GM21786 (cell line): ENCODE results near the gene TRPC6.

Source experiments
- ATAC-seq: cut with Tn5 transposase; IDR thresholded peaks from one replicate; pipeline ENCODE4 v1.9.1; 2021; ENCODE audit not compliant: unreplicated experiment

The TRPC6 gene

DNA sequence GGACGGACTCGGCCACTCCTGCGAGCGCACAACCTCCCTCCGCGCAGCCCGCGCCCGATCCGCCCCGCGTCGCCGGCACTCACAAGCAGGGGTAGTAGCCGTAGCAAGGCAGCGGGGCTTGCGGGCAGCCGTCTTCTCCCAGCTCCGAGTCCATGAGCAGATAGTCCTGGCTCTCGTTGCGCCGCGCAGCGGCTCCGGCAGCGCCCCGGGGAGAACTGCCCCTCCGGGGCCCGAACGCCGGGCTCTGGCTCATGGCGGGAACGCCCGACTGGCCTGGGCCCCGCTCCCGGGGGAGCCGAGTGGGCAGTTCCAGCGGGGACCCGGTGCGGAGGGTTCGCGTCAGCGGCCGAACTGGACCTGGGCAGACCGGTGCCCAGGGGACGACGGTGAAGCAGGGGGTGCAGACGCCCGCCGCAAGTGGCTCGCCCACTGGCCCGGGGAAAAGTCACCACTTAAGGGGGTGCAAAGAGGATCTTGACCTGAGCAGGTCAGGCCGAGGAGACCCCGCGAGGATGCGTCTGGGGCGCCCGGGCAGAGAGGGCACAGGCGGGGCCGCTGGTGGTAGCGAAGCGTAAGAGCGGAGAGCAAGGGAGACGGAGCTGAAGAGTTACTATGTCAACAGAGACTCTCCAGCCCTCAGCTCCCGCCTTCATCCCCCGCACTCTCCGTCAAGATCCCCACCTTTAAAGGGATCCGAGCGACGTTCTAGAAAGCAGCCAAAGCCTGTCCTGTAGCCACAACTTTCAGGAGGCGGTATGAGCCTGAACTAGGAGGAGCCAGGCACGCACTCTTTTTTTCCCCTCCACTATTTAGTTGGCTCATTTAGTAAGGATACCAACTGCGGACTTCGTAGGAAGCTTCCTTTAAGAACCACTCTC lies at the start of gene TRPC6:
Gene TRPC6 (minus strand): TSS at position 757 of the 878 bp plus-strand sequence. CDS start 504 bp downstream, at position 253.
- ATAC-seq = no peak

DNA sequence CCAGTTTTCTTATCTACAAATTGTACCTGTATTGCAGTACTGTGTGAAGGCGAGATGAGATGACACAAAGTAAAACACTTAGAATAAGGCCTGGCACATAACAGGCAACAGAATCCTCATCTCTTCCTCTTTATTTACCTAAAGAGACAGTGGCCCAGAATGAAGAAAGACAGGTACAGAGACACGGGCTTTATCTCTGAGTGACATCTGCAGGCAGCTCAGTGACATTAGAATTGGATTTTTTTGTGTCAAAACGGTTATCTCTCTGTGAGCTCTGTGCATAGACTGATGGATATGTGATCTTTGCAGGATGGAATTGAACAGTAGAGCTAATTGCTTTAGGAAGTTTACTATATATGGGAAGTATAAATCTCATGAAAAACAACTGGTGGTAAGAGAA lies 36.2 kb upstream of the TRPC6 start:
- no peak for ATAC-seq

DNA sequence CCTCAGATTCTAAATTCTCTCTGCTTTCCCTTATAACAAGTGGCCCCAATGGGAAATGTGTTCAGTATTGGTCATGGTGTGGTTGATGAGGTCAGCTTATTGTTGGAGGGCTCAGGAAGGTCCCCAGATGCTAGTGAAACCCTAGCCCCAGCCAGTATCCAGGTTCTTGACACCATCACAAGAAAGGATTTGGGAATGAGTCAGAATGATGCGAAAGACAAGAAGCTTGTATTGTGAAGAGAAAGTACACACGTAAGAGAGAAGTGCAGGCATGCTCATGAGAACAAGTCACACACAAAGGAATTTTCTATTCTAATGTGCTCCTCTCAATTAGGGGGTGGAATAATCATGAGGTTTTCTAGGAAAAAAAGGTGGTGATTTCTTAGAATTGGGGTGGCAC lies 34.9 kb upstream of the TRPC6 start:
- no peak for ATAC-seq

DNA sequence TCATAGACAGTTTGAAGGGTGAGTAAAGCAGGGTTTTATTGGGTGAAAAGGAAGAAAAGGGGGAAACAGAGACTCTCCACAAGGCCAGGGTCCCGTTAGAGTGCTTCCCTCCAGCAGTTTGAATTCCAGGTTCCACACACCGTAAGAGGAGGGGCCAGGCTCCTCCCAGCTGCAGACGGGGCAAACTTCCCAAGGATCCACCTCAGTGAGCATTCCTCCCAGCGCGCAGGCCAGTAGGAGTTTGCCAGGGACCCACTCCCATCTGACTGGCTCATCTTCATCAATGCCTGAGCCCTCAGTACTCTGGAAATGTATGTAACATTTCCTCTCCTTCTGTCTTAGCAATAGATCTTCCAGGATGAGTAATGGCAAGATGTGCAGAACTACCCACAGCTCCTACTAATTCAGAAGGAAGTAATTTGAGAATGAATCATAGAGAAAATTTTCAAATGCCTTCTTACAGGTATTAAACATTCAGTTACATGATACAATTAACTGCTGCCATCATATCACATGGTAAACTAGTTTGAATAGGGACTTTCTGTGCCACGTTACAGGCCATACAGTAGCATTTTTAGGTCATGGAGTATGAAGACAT lies 34.0 kb upstream of the TRPC6 start:
- no peak for ATAC-seq

DNA sequence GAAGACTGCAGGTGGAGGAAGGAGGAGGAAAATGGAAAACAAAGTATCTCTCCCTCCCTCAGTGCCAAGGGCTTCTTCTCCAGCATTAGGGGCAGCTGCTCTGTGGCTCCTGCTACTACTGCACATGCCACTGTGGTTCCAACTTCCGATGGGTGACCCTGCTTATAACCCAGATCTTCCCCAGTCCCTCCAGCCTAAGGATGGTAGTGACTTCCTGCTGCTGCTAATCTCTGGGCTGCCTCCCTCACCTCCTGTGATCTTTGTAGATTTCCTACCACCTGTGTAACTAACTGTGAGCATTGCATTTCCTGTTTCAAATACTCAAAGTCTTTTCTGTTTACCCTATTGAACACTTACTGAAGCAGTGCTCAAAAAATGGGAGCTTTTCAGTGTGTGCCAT lies 28.7 kb upstream of the TRPC6 start:
- ATAC-seq = no peak

DNA sequence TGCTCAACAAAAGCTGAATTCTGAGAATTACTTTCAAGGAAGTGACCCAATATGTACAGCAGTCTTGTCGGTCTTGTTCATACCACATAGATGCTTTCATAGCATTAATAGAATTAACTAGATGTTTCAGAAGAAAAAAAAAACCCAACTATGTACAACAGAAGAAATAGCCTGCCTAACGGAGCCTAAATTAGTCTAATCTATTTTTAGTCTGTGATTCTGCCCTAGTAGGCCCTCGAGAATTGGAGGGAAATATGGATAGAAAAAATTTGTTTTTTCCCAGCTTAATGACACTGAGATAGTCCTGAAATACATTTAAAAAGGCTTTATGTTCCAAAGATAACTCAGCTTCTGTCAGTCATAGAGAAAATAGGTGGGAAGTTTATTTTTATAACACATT lies 17.1 kb upstream of the TRPC6 start:
- no peak for ATAC-seq

DNA sequence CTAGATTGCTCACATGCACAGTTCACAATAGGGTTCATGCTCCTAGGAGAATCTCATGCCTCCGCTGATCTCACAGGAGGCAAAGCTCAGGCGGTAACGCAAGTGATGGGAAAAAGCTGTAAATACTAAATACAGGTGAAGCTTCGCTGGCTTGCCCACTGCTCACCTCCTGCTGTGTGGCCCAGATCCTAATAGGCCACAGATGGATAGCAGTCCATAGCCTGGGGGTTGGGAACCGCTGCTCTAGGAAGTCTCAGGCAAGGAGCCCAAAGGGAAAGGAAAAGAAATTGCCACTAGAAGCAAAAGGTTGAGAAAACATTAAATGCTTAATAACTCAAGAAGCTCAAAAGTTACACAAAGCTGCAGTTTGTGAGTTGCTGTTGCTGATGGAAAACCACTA lies 3.2 kb upstream of the TRPC6 start:
- no peak for ATAC-seq

DNA sequence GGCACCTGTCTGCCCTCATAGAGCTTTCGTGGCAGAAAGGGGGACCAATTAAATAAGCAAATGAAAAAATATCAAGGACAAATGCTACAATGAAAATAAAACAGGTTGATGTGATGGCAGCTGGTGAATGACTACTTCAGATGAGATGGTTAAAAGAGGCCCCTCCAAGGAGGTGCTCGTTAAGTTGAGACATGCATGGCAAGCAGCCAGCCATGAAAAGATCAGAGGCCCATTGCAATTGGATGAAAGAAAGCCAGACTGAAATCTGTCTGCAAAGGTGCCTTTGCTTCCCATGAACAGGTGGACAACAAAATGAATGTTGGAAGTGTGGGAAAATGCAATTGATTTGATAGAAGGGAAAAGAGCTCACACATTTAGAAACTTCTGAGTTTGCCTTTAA lies 848 bp upstream of the TRPC6 start:
- no peak for ATAC-seq

DNA sequence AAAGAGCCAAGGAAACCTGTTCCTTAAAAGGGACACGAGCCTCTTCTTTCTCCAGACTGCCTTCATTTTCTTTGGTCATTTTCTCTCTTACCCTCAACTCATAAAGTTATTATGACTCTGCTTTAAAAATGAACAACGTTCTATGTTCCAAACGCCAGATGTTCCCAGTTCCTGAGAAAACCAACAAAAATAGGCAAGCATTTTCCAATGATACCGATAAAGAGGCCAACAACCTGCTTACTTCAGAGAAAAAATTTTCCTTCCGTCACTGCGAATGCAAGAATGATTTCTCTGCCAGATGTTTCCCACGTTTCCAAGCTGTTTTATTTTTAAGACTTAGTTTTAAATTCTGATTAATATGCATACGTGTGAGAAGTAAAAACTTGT lies 315 bp upstream of the TRPC6 start:
- no peak for ATAC-seq

DNA sequence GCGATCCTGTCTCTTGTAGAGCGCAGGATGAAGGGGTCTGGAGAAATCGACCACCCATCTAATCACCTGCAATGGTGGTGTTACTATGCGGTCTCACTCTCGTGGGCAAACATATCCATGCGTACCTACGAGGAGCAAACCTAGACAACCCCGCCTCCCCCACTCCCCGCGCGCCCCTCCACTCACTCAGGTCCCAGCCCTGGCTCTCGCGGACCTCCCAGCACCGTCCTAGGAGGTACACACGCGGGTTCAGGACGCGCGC lies 887 bp downstream of the TRPC6 start:
- ATAC-seq = no peak

DNA sequence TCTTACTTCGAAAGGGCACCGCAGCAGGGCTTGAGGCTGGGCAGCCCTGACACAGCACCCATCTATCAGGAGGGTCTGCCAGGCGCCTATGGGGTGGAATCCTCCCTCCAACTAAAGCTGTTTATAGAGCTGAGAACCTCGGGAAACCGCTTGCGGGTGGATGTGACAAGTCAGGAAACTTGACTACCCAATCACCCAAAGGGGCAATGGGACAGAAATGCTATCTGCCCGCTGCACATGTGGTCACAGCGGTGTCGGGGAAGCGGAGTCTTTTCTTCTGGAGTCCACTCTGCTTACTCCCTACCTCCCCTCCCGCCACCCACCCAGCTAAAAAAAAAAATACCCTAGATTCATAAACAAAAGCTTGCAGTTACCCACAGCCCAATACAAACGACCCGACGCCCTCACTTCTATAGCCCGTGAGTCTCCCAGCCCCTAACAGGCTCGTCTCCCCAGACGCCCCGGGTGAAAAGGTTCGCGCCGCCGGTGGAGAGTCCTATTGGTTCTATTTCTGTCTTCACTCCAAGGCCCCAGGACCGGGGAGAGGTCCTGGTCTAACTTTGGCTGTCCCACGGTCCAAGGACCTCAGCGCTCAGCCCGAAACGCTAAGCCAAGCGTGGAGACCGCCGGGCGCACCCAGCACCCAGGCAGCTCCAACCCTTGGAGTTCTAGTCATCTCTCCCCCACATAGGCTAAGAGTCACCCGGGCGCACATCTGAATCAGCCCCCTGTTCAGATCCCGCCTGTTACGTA lies 1.4 kb downstream of the TRPC6 start:
- ATAC-seq = no peak

DNA sequence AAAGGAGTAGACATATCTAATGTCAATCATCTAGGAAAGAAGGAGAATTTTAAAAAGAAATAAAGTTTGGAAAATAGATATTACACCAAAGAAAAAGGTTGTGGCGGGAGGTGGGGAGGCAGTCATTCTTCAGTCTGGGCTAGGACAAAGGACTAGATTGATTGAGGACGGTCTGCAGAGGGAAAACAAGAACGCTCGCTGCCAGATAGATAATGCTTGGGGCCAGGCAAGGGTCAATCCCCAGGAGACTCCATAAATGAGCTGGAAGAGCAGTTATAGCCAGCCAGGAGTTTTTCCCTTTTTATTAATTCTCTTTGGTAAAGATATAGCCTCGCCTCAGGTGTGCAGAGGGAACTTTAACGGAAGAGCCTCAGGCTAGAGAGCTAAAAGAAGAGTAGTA lies 6.3 kb downstream of the TRPC6 start:
- no peak for ATAC-seq

DNA sequence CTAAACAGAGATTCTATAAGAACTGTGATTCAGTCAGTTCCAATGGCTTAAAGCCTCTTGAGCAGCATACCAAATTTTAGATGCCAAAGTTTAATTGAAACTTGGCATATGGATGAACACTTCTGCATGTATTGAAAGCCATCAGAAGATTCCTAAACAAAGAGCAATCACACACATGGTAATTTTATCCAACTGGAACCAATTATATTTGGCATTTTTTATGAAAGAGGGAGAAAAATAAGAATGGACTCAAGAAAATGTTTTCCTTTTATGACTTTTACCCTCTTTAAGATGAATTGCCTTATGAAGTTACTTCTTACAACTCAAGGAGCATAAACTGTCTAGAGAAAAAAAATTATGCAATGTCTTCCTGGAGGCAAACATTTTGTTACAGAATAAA lies 7.4 kb downstream of the TRPC6 start:
- ATAC-seq = no peak

DNA sequence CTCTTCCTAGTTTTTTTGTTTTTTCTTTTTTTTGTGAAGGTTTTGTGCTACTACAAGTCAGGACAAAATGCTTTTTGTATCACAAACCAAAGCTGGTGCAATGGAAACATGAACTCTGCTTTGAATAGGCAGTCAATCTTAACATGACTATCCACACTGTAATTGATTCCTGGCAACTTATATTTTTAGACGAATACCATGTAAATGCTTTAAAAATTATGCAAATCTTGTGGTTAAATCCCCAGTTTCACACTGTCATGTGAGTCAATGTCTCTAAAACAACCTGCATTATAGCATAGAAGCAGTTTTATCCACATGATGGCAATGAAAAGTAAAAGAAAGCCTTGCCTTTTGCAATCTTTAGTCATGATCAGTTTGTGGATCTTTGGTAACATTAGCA lies 8.9 kb downstream of the TRPC6 start:
- ATAC-seq = no peak

DNA sequence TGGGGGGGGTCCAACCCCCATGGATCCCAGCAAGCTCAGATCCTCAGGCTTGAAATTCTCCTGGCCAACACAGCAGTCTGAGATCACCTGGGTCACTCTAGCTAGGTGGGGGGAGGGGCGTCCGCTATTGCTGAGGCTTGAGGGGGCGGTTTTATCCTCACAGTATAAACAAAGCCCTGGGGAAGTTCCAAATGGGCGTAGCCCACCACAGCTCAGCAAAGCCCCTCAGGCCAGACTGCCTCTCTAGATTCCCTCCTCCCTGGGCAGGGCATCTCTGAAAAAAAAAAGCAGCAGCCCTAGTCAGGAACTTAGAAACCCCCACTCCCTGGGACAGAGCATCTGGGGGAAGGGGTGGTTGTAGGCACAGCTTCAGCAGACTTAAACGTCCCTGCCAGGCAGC lies 16.7 kb downstream of the TRPC6 start:
- no peak for ATAC-seq

DNA sequence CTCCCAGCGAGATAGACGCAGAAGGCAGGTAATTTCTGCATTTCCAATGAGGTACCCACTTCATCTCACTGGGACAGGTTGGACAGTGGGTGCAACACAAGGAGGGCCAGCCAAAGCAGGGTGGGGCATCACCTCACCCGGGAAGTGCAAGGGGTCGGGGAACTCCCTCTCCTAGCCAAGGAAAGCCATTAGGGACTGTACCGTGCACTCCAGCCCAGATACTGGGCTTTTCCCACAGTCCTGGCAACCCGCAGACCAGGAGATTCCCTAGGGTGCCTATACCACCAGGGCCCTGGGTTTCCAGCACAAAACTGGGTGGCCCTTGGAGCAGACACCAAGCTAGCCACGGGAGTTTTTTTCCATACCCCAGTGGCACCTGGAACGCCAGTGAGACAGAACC lies 17.2 kb downstream of the TRPC6 start:
- no peak for ATAC-seq

DNA sequence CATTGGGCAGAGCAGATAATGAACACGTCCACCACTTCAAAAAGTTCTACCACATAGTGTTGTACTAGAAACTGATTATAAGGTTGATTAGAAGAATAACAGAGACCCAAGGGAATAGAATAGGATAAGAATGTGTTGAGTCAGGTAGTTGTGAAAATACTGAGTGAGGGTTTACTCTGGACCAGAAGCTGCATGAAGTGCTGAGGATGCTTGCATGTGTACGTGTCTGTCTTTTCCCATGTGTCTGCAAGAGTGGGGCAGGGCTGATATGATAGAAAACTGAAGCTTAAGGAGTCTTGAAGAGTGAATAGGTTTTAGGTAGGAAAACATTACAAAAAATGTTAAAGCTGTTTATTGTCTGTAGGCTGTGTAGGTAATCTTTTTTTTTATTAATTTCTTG lies 20.6 kb downstream of the TRPC6 start:
- no peak for ATAC-seq

DNA sequence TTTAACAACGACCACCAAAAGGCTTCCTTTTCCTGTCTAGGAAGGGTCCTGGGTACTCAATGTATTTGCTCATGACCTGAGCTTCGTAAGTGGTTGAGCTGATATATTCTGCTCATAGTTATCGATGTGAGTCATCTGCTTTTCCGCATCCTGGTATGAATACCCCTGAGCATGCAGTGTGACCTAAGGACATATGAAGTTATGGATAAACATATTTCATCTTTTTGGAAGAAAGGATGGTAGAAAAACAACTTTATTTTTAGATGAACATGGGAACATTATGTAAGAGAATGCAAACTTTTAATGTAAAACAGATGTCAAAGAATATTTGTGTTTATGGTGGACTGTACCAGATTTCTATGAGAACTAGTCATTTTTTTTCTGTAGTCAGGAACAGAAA lies 28.4 kb downstream of the TRPC6 start:
- ATAC-seq = no peak

DNA sequence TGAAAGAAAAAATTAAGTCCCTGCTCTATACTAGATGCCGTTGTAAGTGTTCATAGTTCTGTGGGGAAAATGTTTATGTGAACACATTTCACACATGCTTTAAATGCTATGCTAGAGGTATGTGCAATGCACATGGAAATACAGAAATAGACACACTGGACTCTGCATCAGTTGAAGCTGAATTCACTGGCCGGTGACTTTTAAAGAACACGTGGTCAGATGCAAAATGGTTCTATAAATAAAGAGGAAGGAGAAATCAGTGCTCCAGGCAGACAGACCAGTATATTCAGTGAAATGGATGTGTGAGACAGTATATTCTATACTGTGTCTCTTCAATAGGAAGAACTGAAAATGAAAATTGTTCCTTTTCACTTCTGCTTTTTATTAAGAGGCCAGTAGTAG lies 29.9 kb downstream of the TRPC6 start:
- ATAC-seq = peak; percentile 99

DNA sequence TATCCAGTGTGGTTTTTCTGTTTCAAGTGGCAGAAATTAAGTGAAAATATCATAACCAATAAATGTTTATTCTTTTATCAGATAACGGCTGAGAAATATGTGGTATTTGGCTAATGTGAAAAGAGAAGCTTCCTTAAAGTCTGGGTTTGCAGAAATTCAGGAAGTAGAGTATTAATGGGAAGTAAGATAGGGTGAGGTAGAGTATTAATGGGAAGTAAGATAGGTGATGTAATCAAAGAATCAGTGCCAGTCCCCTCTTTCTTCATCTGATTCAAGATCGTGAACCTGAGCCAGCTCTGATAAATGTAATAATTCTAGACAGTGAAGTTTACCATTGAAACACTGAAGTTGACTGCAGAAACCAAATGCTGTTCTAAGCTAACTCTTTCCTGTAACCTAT lies 30.9 kb downstream of the TRPC6 start:
- no peak for ATAC-seq

DNA sequence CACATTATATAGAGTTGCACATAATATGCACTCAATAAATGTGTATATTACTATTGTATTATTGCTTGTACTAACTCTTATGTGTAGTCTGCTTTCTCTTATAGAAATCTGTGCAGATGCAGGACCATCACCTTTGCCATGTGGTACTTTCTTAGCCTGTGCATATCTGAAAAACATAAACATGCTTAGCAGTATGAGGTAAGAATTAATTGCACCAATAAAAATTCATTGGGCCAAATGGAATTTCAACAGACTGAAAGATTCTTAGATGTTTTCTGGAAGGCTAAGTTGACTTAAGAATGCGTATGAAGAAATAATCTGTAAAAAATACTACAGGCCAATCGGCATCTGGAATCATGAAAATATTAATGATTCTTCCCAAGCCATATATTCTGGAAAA lies 55.3 kb downstream of the TRPC6 start:
- no peak for ATAC-seq

DNA sequence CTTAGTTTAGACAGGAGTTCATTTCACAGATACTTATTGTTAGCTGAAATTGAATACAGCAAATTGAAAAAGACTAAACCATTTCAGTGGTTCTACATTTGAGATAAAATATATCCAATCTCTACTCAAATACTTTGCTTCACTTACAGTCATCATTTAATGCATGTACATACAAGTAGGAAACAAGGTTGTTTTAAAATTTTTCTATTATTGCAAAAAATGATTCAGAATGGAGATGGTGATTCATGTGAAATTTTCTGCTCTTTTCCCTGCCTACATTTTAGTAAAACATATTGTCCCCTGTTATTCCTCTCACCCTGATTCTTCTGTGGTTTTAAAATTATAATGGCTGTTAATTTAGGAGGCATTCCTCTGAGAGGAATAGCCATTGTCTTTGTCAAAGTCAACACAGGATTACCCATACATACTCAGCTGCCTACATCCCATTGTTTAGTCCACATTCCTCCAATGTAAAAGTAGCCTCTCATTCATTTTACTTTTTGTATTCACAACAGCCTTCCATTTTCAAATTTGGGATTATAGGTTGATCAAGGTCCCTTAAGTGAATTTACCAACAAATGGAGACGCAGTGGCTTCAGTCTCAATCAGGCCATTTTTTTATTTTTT lies 60.1 kb downstream of the TRPC6 start:
- ATAC-seq = no peak
